Ovary (tissue), 3 donors: ENCODE data around the gene DDAH2.

Source experiments
- CTCF ChIP-seq, 3 donors: fragments of 450-650 bp in 2 of 3; fragments of 200-600 bp in 1 of 3; IDR thresholded peaks; one replicate each; pipeline versions ENCODE4 v1.5.1 to v1.8.0; 2016 to 2022; ENCODE audit warnings: antibody characterized with exemption in 3 of 3, mild to moderate bottlenecking in 1 of 3
- POLR2A ChIP-seq: fragments of 450-650 bp; IDR thresholded peaks from one replicate; pipeline ENCODE4 v1.6.1; 2017; ENCODE audit warnings: antibody characterized with exemption, mild to moderate bottlenecking, moderate library complexity
- donor health status: DM: no; HTN: no; CAD: no.

GRCh38 chr6:31762878-31763618, 33.9 kb upstream of the DDAH2 start:
- TF ChIP-seq CTCF (IDR thresholded peaks at IDR 0.05) = no peak
- TF ChIP-seq POLR2A = no peak
